Activated B cell treated with CpG ODN at 0.5 μM for 24 hours (primary cell): Measurements from ENCODE around the gene TRPT1. TPM values are rescaled to one million over a fixed set of nuclear protein-coding genes. Genes with fewer than 3 reads are reported as not detected.

Source experiments
- ATAC-seq: fragments of 200-7000 bp; cut with Tn5 transposase; one replicate; pipeline ENCODE4 v1.10.0; 2021; ENCODE audit warnings: low read depth, mild to moderate bottlenecking, moderate library complexity
- CTCF ChIA-PET: fragments of 350-600 bp; sonication (Branson Sonifier 250); formaldehyde crosslinking; loops from one replicate; lab custom pipeline; 2021; ENCODE audit warnings: antibody characterized with exemption; lab: Charles Lee
- POLR2A ChIA-PET: fragments of 350-600 bp; sonication (Branson Sonifier 250); formaldehyde crosslinking; loops from one replicate; lab custom pipeline; 2021; ENCODE audit warnings: antibody characterized with exemption; lab: Charles Lee
- DNase-seq: peaks from one replicate; pipeline ENCODE4 v3.0.0; 2022
- H3K27ac Mint-ChIP-seq: one replicate; pipeline ENCODE4 v1.8.0; 2020; ENCODE audit warnings: mixed read lengths
- H3K27me3 Mint-ChIP-seq: one replicate; pipeline ENCODE4 v1.8.0; 2021; ENCODE audit warnings: mixed read lengths
- H3K36me3 Mint-ChIP-seq: one replicate; pipeline ENCODE4 v1.8.0; 2021; ENCODE audit warnings: low read depth, mixed read lengths
- H3K4me1 Mint-ChIP-seq: one replicate; pipeline ENCODE4 v1.8.0; 2021; ENCODE audit warnings: mixed read lengths
- H3K4me3 Mint-ChIP-seq: one replicate; pipeline ENCODE4 v1.8.0; 2020; ENCODE audit warnings: mild to moderate bottlenecking, mixed read lengths
- H3K9me3 Mint-ChIP-seq: one replicate; pipeline ENCODE4 v1.8.0; 2020; ENCODE audit warnings: mixed read lengths
- intact Hi-C: fragments of 100-400 bp; cut with micrococcal nuclease; formaldehyde crosslinking; loops from one replicate; pipeline ENCODE4 v1.15.1; 2024
- total RNA-seq: library from RNA; stranded (reverse); gene quantifications from 2 replicates; pipeline ENCODE4 v1.2.3, GENCODE V29; 2022
- TF ChIP-seq, protein P1 (sequence below): fragments of 200-600 bp; IDR thresholded peaks from one replicate; pipeline ENCODE4 v1.8.0; 2022; ENCODE audit warnings: antibody characterized with exemption, mild to moderate bottlenecking

Gene TRPT1
- total RNA-seq, 1 donor from 2014 or later = 50.6 TPM

DNA sequence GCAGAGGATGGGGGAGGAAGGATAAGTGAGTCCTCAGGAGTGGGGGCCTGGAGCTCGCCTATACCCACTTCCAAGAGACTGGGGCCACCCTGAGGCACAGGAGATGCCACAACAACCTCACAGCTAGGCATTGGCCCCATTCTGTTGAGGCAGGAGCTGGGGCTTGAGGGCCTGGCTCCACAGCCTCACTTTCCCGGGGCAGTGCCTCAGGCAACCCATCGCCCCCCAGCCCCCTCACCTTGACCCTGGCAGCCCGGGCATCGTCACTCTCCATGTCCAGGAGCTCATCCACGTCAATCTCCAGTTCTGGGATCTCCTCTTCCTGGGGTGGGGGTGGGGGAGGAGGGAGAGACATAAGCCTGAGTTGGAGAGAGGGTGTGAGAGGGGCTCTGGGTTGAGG is 19.0 kb upstream of the TRPT1 start:
- Mint-ChIP-seq H3K27ac (peak overlapping the region; percentile 87), H3K4me1 (peaks cover 46% of the 10 kb centered on the region), H3K4me3 (peak overlapping the region; percentile 90), H3K36me3 (peaks cover 30% of the 10 kb centered on the region), H3K9me3 (no peaks in the 10 kb centered on the region), H3K27me3 (no peaks in the 10 kb centered on the region)
- TF ChIP-seq, protein P1, sequence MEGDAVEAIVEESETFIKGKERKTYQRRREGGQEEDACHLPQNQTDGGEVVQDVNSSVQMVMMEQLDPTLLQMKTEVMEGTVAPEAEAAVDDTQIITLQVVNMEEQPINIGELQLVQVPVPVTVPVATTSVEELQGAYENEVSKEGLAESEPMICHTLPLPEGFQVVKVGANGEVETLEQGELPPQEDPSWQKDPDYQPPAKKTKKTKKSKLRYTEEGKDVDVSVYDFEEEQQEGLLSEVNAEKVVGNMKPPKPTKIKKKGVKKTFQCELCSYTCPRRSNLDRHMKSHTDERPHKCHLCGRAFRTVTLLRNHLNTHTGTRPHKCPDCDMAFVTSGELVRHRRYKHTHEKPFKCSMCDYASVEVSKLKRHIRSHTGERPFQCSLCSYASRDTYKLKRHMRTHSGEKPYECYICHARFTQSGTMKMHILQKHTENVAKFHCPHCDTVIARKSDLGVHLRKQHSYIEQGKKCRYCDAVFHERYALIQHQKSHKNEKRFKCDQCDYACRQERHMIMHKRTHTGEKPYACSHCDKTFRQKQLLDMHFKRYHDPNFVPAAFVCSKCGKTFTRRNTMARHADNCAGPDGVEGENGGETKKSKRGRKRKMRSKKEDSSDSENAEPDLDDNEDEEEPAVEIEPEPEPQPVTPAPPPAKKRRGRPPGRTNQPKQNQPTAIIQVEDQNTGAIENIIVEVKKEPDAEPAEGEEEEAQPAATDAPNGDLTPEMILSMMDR = no peak
- intact Hi-C loops = loop anchor here (1.0 to 10.0 kb wide), 3 partner anchors 97 to 530 kb away; partner anchors contain the start of genes OTUB1 and SF1
- DNase-seq (no peak), ATAC-seq (no peak)
- POLR2A ChIA-PET = interaction anchor here (0.5 to 8.7 kb wide), 23 partner anchors 10 to 1812 kb away, joined by 3 to 127 read pairs (median 5); partner anchors contain the start of genes BAD, ESRRA, FERMT3 and NUDT22
- CTCF ChIA-PET = interaction anchor here (1.0 to 6.2 kb wide), 3 partner anchors 39 to 60 kb away, joined by 3 to 37 read pairs (median 4); partner anchors contain the start of gene FERMT3

DNA sequence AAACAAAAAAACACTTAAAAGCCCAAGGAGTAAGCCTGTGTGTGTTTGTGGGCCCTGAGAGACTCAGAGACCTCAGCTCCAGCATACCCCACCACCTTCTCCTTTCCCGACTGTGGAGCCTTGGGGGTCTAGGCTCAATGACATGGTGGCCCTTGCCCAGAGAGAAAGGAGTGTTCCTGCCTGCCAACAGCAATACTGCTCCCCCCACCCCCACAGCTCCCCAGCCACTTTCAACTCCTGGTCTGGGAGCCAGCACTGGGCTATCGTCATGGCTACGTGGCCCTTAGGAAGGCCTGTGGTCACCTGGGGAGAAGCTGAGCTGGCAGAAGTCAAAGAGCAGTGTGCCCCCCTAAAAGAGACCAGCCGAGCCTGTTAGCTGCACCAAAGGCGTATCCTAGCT is 18.1 kb upstream of the TRPT1 start:
- peaks cover 54% of the 10 kb centered on the region for H3K4me1 Mint-ChIP-seq
- intact Hi-C loops = loop anchor here (5.0 to 10.0 kb wide), 2 partner anchors 257 to 531 kb away; partner anchors contain the start of genes OTUB1 and SF1
- H3K27me3 Mint-ChIP-seq = no peaks in the 10 kb centered on the region
- H3K9me3 Mint-ChIP-seq = no peaks in the 10 kb centered on the region
- H3K36me3 Mint-ChIP-seq = peaks cover 34% of the 10 kb centered on the region
- peak overlapping the region; percentile 53 for H3K27ac Mint-ChIP-seq
- ChIA-PET POLR2A (interaction anchor here (0.9 to 8.7 kb wide), 6 partner anchors 10 to 73 kb away, joined by 3 to 127 read pairs (median 32); partner anchors contain the start of genes DNAJC4, FERMT3, NUDT22 and PRDX5), CTCF (interaction anchor here (1.0 to 6.2 kb wide), 3 partner anchors 38 to 59 kb away, joined by 3 to 37 read pairs (median 3); partner anchors contain the start of gene FERMT3)
- ATAC-seq = no peak
- TF ChIP-seq, protein P1 = no peak
- no peak overlapping the region for H3K4me3 Mint-ChIP-seq
- DNase-seq = no peak

DNA sequence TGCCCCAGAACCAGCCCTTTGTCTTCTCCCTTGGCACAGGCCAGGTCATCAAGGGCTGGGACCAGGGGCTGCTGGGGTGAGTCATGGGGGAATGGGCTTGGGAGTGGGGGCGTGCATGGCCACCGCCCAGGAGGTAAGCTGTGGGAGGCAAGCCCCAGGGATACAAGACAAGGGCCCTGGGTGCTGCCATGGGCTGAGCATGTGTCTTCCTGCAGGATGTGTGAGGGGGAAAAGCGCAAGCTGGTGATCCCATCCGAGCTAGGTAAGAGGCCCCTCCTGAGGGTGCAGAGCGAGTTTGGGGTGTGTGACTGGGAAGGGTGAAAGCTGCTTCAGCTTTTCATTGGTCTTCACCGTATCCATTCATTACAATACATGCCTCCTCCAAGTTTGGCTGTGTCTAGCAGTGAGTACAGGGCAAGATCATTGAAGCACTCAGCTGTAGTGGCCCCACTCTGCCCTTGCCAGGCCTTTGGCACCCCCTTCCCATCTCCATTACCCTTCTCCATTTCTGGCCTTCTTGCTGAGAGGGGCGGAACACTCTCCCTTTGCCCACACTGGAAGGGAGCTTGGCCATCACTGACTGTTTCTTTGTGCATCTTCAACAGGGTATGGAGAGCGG is 17.4 kb upstream of the TRPT1 start:
- ChIA-PET CTCF (interaction anchor here (0.9 to 6.2 kb wide), 4 partner anchors 37 to 112 kb away, joined by 3 to 37 read pairs (median 3); partner anchors contain the start of gene FERMT3), POLR2A (interaction anchor here (0.6 to 8.7 kb wide), 11 partner anchors 9 to 74 kb away, joined by 3 to 127 read pairs (median 16); partner anchors contain the start of genes DNAJC4, FERMT3, NUDT22 and PRDX5)
- Mint-ChIP-seq H3K36me3 (peaks cover 40% of the 10 kb centered on the region), H3K27ac (peak overlapping the region; percentile 53), H3K4me3 (peak overlapping the region; percentile 38), H3K9me3 (no peaks in the 10 kb centered on the region), H3K4me1 (peaks cover 62% of the 10 kb centered on the region), H3K27me3 (no peaks in the 10 kb centered on the region)
- intact Hi-C loops = loop anchor here (5.0 to 10.0 kb wide), 2 partner anchors 256 to 531 kb away; partner anchors contain the start of genes OTUB1 and SF1
- TF ChIP-seq, protein P1 = no peak
- no peak for ATAC-seq
- DNase-seq = no peak

DNA sequence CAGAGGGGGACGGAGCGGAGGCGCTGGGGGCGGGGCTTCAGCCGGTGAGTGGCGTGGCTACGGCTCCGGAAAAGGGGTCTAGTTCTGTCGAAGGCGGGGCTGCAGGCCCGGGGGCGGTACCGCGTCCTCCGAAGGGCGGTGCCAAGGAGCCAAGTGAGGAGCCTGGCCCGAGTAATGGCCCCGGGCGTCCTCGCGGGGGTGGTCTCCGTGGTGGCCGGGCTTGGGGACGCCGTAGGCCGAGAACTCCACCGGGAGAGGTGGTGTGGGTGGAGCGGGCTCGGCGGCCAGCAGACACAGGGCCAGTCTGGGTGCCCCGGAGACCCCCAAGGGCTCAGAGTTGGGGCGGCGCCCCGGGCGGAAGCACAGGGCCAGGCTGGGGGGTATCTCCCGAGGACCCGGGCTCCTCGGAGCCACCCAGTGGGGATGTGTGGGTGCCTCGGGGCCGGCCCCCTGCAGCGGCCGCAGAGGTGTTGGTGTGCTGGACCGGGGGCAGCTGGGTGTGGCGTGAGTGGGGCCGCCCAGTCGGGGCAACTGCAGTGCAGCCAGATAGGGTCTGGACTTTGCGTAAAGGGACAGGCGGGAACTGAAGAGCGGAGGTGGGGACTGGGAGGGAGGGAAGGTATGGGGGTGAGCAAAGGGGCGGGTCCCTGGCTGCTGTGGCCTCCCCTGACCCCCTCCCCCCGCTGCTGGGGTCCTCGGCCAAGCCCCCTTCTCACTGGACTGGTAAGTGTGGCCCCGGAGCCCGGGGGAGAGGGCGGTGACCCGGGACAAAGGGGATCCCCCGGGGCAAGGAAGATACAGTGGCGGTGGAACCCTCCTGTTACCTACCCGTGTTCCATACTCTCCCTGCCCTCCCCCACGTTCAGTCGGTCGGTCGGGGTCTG is 15.7 kb upstream of the TRPT1 start:
- CTCF ChIA-PET = interaction anchor here (0.7 to 6.2 kb wide), 5 partner anchors 9 to 59 kb away, joined by 3 to 37 read pairs (median 3); partner anchors contain the start of genes FERMT3 and STIP1
- no peaks in the 10 kb centered on the region for H3K9me3 Mint-ChIP-seq
- intact Hi-C loops = loop anchor here (1.0 to 10.0 kb wide), 9 partner anchors 10 to 533 kb away; partner anchors contain the start of genes CCDC88B, ESRRA, GPR137 and OTUB1
- H3K4me1 Mint-ChIP-seq = peaks cover 74% of the 10 kb centered on the region
- H3K36me3 Mint-ChIP-seq = peaks cover 54% of the 10 kb centered on the region
- no peak for ATAC-seq
- no peaks in the 10 kb centered on the region for H3K27me3 Mint-ChIP-seq
- TF ChIP-seq, protein P1 = no peak
- H3K4me3 Mint-ChIP-seq = peak overlapping the region; percentile 91
- peak; percentile 27 for DNase-seq
- POLR2A ChIA-PET = interaction anchor here (0.5 to 8.7 kb wide), 26 partner anchors 8 to 1650 kb away, joined by 3 to 127 read pairs (median 7); partner anchors contain the start of genes BAD, CCDC88B, DNAJC4 and ESRRA
- H3K27ac Mint-ChIP-seq = peak overlapping the region; percentile 98
